Stimulated activated naive B cell treated with anti-CD40 and anti-IgM and Interleukin-4, amounts not matched to agents 10 μg/mL and 1 μg/mL and 100 μg/mL, for 72 hours (primary cell): ENCODE results near the gene FBXO47.
A peak's percentile ranks its signal among the peaks of the same experiment; 100 is the strongest.

Experiments used
- ATAC-seq, 2 donors: fragments of 150-1000 bp; cut with Tn5 transposase; replicated peaks; 2 replicates each; pipeline ENCODE4 v1.10.0; 2021; ENCODE audit warnings: moderate library complexity in 1 of 2
- DNase-seq: peaks from one replicate; pipeline ENCODE4 v3.0.0; 2021
- H3K27ac Mint-ChIP-seq: one replicate; pipeline ENCODE4 v1.8.0; 2022; ENCODE audit warnings: mild to moderate bottlenecking, mixed read lengths
- H3K27me3 Mint-ChIP-seq, 2 donors: one replicate each; pipeline ENCODE4 v1.8.0; 2022; ENCODE audit warnings: mixed read lengths in 2 of 2
- H3K36me3 Mint-ChIP-seq, 2 donors: one replicate each; pipeline ENCODE4 v1.8.0; 2022; ENCODE audit warnings: mixed read lengths in 2 of 2, mild to moderate bottlenecking in 1 of 2
- H3K4me1 Mint-ChIP-seq, 2 donors: one replicate each; pipeline ENCODE4 v1.8.0; 2022; ENCODE audit warnings: mixed read lengths in 2 of 2, mild to moderate bottlenecking in 1 of 2
- H3K4me3 Mint-ChIP-seq, 2 donors: one replicate each; pipeline ENCODE4 v1.8.0; 2022; ENCODE audit warnings: mild to moderate bottlenecking in 2 of 2, mixed read lengths in 2 of 2, moderate library complexity in 1 of 2
- H3K9me3 Mint-ChIP-seq, 2 donors: one replicate each; pipeline ENCODE4 v1.8.0; 2022; ENCODE audit warnings: mixed read lengths in 2 of 2, mild to moderate bottlenecking in 1 of 2

Gene FBXO47

DNA sequence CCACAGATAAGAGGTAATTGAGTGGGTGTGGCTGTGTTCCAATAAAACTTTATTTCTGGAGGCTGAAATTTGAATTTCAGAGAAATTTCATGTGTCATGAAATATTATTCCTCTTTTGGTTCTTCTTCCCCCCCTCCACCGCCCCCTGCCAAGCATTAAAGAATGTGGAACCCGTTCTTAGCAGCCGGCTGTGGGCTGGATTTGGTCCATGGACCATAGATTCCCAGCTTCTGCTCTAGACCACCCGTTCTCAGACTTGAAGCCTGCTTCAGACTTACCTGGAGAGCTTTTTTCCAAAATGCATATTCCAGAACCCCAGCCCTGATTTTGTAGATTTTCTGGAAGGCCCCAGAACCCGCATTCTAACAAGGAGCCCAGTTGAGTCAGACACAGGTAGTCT is 56.9 kb downstream of the FBXO47 start:
- peaks cover 27 to 40% of the 10 kb centered on the region in 2 donors for H3K4me1 Mint-ChIP-seq

DNA sequence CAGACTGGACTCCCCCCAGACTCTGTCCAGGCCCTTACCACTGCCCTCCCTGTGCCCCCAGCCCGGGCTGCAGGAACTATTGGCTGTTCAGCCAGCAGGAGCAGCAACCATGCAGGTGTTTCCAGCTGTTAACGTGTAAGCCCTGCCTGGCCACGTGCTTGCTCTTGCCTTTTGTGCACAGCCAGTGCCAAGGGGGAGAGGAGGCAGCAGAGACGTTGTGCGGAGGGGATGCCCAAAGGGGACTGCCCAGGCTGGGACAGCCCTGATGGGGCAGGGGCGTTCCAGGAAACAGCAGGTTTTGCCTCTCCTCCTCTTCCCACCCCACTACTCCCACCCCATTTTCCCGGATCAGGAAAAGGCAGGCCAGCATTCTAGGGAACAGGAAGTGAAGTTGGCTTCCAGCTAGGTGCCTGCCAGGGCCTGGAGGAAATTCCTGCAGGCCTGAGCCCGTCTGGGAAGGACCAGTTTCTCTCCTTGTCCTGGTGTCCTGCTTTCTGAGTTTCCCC is 58.5 kb downstream of the FBXO47 start:
- peaks cover 26 to 56% of the 10 kb centered on the region in 2 donors for H3K36me3 Mint-ChIP-seq
- H3K4me1 Mint-ChIP-seq: peaks cover 30 to 40% of the 10 kb centered on the region in 2 donors
- H3K27ac Mint-ChIP-seq: peak overlapping the region; percentile 83
- DNase-seq: no peak
- peak overlapping the region in 1 of 2 donors; percentile 36 for H3K4me3 Mint-ChIP-seq
- no peaks in the 10 kb centered on the region for H3K27me3 Mint-ChIP-seq
- H3K9me3 Mint-ChIP-seq: no peaks in the 10 kb centered on the region
- ATAC-seq: peak in 1 of 2 donors; percentile 78

More for the DNA sequence above, 56.9 kb downstream of the FBXO47 start:
- no peak for ATAC-seq
- H3K27me3 Mint-ChIP-seq: no peaks in the 10 kb centered on the region
- DNase-seq: no peak
- no peak overlapping the region for H3K4me3 Mint-ChIP-seq
- peaks cover 29 to 54% of the 10 kb centered on the region in 2 donors for H3K36me3 Mint-ChIP-seq
- peak overlapping the region; percentile 9 for H3K27ac Mint-ChIP-seq
- H3K9me3 Mint-ChIP-seq: no peaks in the 10 kb centered on the region

DNA sequence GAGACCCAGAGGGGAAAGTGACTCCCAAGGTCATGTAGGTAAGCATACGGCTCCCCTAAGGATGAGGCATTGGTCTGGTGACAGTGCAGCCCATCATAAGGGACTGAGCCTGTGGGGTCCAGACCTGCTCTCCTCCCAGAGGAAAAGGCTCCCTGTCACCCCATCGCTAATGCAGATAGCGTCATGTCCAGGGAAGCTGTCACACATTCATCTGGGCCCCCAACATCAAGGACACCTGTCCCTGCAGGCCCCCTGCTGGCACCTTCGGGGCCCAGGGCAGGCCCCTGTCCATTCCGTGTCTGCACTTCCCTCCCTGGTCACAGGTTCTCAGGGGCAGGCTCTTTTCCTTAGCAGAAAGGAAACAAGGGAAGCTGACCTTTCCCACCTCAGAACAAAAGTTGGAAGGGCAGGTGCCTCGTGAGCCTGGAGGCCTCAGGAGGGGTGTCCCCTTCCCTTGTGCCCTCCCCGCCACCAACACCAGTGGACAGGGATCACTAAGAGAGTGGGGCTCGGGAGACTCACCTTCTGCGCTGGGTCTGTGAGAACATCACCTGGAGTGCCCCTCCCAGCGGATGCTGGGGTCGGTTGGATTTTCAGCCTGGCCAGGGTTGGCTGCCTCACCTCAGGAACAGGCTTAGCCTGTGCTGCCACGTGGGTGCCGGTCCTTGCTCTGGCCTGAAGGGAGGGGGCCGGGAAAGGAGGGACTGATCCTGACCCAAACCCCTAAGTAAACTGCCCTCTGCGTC is 59.1 kb downstream of the FBXO47 start:
- no peak for DNase-seq
- Mint-ChIP-seq H3K4me3 (peak overlapping the region in 1 of 2 donors; percentile 36), H3K4me1 (peaks cover 33 to 47% of the 10 kb centered on the region in 2 donors), H3K27me3 (no peaks in the 10 kb centered on the region), H3K9me3 (no peaks in the 10 kb centered on the region), H3K27ac (peak overlapping the region; percentile 85), H3K36me3 (peaks cover 30 to 57% of the 10 kb centered on the region in 2 donors)
- ATAC-seq: peak in 1 of 2 donors; percentile 21

DNA sequence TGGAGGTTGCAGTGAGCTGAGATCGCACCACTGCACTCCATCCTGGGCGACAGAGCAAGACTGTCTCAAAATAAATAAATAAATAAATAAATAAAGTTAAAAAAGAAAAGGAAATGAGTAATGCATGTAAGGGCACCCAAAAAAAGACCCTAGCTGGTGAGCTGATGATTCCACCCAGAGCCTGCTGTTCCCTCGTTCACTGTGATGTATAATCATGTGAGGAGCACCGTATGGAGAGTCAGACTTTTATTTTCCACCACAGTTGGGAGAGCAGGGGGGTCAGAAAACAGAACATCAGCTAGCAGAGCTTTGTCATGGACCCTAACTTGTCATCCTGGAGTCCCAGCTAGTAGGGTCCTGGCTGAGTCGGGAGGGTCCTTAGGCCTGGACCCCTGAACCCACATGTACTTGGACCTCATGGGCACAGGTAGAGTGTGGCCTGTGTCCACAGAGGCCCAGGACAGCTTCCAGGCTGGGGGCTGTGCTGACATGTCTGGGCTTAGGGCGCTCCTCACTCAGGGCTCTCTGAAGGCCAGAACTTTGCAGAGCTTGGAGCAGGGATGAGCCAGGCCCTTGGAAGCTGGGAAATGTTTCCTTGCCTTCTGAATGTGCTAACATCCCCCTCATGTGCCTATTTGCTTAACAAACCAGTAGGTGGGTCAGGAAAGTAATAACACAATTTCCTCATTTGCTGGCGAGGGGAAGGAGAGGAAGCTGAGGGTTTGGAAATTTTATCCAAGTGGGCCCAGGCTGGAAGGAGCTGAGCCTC is 60.6 kb downstream of the FBXO47 start:
- Mint-ChIP-seq H3K36me3 (peaks cover 34 to 54% of the 10 kb centered on the region in 2 donors), H3K4me1 (peaks cover 33 to 50% of the 10 kb centered on the region in 2 donors), H3K4me3 (no peak overlapping the region), H3K27me3 (no peaks in the 10 kb centered on the region), H3K27ac (peak overlapping the region; percentile 65), H3K9me3 (no peaks in the 10 kb centered on the region)
- no peak for DNase-seq
- ATAC-seq: no peak

DNA sequence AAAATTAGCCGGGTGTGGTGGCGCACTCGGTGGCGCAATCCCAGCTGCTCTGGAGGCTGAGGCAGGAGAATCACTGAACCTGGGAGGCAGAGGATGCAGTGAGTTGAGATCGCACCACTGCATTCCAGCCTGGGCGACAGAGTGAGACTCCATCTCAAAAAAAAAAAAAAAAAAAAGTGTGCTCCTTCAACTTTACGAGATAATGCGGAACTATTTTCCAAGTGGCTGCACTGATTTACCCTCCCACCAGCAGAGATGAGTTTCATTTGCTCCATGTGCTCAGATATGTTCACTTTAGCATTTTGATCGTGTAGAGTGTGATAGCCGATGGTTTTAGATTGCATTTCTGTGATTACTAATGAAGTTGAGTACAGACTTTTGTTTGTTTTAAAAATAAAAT is 61.8 kb downstream of the FBXO47 start:
- Mint-ChIP-seq H3K4me1 (peaks cover 37 to 59% of the 10 kb centered on the region in 2 donors), H3K27me3 (no peaks in the 10 kb centered on the region), H3K27ac (peak overlapping the region; percentile 75), H3K36me3 (peaks cover 30 to 54% of the 10 kb centered on the region in 2 donors), H3K4me3 (peak overlapping the region in 1 of 2 donors; percentile 11), H3K9me3 (no peaks in the 10 kb centered on the region)
- DNase-seq (no peak), ATAC-seq (peak in 1 of 2 donors; percentile 26)

DNA sequence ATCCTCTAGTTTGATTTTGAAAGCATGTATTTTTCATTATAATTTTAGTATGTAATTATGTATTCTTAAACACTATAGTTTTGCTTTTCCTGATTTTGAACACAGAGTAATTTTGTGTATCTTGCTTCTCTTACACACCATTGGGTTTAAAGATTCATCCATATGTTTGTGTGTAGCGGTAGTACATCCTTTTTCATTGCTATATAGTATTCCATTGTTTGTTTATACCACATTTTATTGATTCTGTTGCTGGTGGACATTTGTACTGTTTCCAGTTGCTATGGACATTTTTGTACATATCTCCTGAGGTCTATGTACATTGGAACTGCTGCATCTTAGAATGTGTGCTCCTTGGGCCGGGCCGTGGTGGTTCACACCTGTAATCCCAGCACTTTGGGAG is 62.3 kb downstream of the FBXO47 start:
- Mint-ChIP-seq H3K27ac (peak overlapping the region; percentile 75), H3K36me3 (peaks cover 30 to 54% of the 10 kb centered on the region in 2 donors), H3K27me3 (no peaks in the 10 kb centered on the region), H3K4me1 (peaks cover 37 to 61% of the 10 kb centered on the region in 2 donors), H3K9me3 (no peaks in the 10 kb centered on the region), H3K4me3 (no peak overlapping the region)
- DNase-seq (no peak), ATAC-seq (no peak)

DNA sequence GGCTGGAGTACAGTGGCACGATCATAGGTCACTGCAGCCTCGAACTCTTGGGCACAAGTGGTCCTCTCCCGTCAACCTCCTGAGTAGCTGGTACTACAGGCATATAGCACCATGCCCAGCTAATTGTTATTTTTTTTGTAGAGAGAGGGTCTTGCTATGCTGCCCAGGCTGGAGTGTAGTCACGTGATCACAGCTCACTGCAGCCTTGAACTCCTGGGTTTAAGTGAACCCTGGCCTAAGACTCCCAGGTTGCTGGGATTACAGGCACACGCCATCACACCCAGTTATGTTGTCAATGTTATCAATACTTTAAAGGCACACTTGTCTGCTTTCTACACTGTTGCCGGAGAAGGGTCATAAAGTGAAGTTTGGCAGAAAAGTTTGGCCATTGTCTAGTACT is 63.8 kb downstream of the FBXO47 start:
- no peak for ATAC-seq

DNA sequence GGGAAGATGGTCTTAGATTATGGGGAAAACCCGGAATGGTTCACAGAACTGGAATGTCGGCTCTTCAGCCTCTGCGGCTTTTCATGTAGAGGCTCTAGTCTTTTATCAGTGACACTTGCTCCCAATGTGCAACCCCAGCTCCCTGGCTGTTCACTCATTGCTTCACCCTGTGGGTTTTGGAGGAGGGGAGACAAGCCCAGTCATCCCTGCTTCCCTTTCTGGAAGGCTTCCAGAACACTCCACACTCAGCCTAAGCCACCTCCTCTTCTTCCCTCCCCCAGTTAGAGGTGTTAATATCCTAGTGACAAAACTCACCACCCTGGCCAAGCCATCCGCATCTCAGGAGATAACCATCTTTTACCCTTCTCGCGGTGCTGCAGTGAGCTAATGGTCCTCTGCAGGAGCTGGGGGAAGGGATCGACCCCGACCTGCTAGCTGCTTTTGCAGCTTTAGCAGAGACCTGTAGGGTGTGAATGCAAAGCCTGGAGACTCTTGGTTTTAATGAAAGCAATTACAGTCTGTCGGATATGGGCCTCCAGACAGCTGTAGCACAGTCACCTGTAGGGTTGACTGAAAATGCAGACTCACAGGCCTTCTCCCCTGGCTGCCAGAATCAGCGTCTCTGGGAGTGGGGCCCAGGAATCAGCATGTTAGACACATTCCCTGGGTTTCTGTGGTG is 66.1 kb downstream of the FBXO47 start:
- Mint-ChIP-seq H3K4me3 (no peak overlapping the region), H3K36me3 (peaks cover 32 to 70% of the 10 kb centered on the region in 2 donors), H3K27ac (peak overlapping the region; percentile 59), H3K9me3 (no peaks in the 10 kb centered on the region), H3K4me1 (peaks cover 42 to 67% of the 10 kb centered on the region in 2 donors), H3K27me3 (no peaks in the 10 kb centered on the region)
- no peak for DNase-seq
- no peak for ATAC-seq

More for the DNA sequence above, 63.8 kb downstream of the FBXO47 start:
- peak overlapping the region; percentile 34 for H3K27ac Mint-ChIP-seq
- peaks cover 42 to 69% of the 10 kb centered on the region in 2 donors for H3K4me1 Mint-ChIP-seq
- peaks cover 35 to 60% of the 10 kb centered on the region in 2 donors for H3K36me3 Mint-ChIP-seq
- no peak overlapping the region for H3K4me3 Mint-ChIP-seq
- DNase-seq: no peak
- no peaks in the 10 kb centered on the region for H3K9me3 Mint-ChIP-seq
- no peaks in the 10 kb centered on the region for H3K27me3 Mint-ChIP-seq

DNA sequence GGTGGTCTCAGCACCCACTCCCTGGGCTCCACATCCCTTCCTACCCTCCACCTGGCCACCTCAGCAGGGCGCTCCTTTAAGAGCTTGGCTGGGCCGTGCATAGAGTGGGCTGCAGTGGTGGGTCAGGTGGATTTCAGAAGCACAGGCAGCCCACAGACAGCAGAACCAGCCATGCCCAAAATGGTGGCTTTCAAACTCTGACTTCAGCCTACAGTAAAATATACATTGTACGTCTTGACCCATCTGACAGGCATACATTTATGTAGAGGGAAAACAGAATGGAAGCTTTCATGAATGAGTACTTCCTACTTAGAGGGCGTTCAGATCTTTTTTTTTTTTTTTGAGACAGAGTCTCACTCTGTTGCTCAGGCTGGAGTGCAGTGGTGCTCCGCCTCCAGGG is 67.8 kb downstream of the FBXO47 start:
- no peaks in the 10 kb centered on the region for H3K9me3 Mint-ChIP-seq
- H3K4me3 Mint-ChIP-seq: peak overlapping the region; percentile 67 to 75
- peaks cover 28 to 64% of the 10 kb centered on the region in 2 donors for H3K36me3 Mint-ChIP-seq
- peak overlapping the region; percentile 99 for H3K27ac Mint-ChIP-seq
- DNase-seq: no peak
- no peaks in the 10 kb centered on the region for H3K27me3 Mint-ChIP-seq
- peak; percentile 7 to 16 for ATAC-seq
- H3K4me1 Mint-ChIP-seq: peaks cover 34 to 59% of the 10 kb centered on the region in 2 donors

DNA sequence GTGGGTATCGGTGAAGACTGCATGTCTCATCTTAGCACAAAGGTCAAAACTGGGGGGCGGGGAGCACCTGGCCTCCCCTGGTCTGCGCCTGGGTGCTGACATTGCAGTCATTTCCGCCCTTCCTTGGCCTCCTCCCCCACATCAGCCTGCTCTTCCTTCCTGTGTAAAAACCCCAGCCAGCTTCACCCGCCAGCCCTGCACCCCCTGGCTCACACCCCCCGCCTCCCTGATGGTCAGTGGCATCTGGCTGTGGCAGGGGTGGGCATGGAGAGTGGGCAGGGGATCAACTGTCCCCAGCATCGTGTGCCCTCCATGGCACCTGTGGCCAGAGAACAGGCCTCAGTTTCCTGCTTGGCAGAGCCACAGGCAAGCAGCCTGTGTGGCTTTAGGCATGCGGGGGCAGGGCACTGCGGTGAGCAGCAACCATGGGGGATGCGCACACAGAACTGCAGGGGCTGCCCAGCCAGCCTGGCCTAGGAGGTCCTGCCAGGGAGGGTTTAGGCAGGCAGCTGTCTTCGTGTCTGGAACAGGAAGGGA is 68.3 kb downstream of the FBXO47 start:
- H3K27me3 Mint-ChIP-seq: no peaks in the 10 kb centered on the region
- DNase-seq (peak; percentile 86), ATAC-seq (peak; percentile 92)
- H3K4me3 Mint-ChIP-seq: peak overlapping the region; percentile 67 to 75
- no peaks in the 10 kb centered on the region for H3K9me3 Mint-ChIP-seq
- H3K36me3 Mint-ChIP-seq: peaks cover 28 to 65% of the 10 kb centered on the region in 2 donors
- peak overlapping the region; percentile 99 for H3K27ac Mint-ChIP-seq
- peaks cover 36 to 64% of the 10 kb centered on the region in 2 donors for H3K4me1 Mint-ChIP-seq

DNA sequence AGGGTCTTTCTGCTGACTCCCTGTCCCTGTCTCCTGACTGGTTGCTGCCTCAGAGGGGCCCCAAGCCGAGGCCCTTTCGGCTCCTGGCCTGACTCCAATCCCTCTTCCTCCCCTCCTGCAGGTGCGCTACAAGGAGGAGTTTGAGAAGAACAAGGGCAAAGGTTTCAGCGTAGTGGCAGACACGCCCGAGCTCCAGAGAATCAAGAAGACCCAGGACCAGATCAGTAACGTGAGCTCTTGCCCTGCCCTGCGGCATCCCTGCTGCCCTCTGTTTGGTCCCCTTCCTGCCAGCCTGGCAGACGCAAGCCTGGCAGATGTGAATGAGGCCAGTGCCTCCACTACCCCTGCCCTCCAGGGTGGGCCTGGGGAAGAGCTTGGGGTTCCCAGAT is 68.9 kb downstream of the FBXO47 start:
- H3K27ac Mint-ChIP-seq: peak overlapping the region; percentile 99
- peaks cover 34 to 65% of the 10 kb centered on the region in 2 donors for H3K4me1 Mint-ChIP-seq
- DNase-seq: no peak
- H3K36me3 Mint-ChIP-seq: peaks cover 25 to 62% of the 10 kb centered on the region in 2 donors
- peak overlapping the region; percentile 67 to 75 for H3K4me3 Mint-ChIP-seq
- H3K27me3 Mint-ChIP-seq: no peaks in the 10 kb centered on the region
- no peaks in the 10 kb centered on the region for H3K9me3 Mint-ChIP-seq
- ATAC-seq: peak; percentile 27 to 32

DNA sequence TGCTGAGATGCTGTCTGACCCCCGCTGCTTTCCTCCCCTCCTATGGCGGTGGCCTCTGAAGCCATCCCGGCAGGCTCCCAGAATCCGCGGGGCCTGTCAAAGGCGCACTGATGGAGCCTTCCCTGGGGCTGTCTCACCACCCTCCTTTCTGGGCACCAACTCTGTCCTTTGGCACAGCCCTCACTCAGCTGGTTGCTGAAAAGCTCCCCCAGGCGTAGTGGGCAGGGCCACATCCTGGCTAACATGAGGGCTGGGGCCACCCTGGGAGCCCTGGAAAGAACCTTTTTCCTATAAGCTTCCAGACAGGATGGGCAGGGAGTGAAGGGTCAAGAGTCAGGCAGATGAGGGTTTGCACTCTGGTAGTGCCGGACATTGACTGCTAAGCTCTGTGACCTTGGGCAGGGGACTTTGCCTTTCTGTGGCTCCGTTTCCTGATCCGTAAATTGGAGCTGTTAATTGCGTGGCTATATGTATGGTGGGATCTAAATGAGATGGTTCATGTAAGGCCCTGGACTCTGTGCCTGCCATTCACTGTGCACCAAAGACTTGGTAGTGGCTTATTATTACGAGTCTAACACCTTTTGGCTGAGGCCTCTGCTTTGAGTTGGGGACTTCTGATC is 69.4 kb downstream of the FBXO47 start:
- ATAC-seq (no peak), DNase-seq (no peak)
- peak overlapping the region; percentile 67 to 75 for H3K4me3 Mint-ChIP-seq
- no peaks in the 10 kb centered on the region for H3K27me3 Mint-ChIP-seq
- no peaks in the 10 kb centered on the region for H3K9me3 Mint-ChIP-seq
- peaks cover 22 to 58% of the 10 kb centered on the region in 2 donors for H3K36me3 Mint-ChIP-seq
- peaks cover 35 to 62% of the 10 kb centered on the region in 2 donors for H3K4me1 Mint-ChIP-seq
- peak overlapping the region; percentile 99 for H3K27ac Mint-ChIP-seq

DNA sequence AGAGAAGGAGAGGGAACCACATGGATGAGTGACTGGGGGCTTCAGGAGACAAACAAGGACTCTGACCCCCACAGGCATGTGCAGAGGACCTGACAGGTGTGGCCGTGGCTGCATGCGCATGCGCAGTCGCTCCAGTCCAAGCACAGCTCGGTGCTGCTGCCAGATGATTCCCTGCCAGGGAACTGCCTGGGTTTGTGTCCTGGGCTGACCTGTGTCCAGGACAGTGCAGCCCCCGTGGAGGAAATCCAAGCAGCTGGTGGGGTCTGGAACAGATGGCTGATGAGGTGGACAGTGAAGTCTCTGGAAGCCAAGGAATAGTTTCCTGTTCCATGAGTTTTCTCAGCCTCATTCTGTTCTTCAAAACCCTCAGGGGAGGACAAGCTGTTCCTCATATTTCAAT is 70.0 kb downstream of the FBXO47 start:
- Mint-ChIP-seq H3K4me1 (peaks cover 38 to 68% of the 10 kb centered on the region in 2 donors), H3K36me3 (peaks cover 27 to 63% of the 10 kb centered on the region in 2 donors), H3K4me3 (no peak overlapping the region), H3K27me3 (no peaks in the 10 kb centered on the region), H3K9me3 (no peaks in the 10 kb centered on the region), H3K27ac (peak overlapping the region; percentile 99)
- DNase-seq (no peak), ATAC-seq (no peak)
